HFFc6 (cell line): ENCODE results near the gene PDK4. TPM values are rescaled to one million over a fixed set of nuclear protein-coding genes. Genes with fewer than 3 reads are reported as not detected.
A peak's percentile ranks its signal among the peaks of the same experiment; 100 is the strongest.
"Not testable (repeated sequence)": the region's sequence is repeated elsewhere in the genome, so short reads cannot be mapped to it uniquely, and the experiment has no call there.

Experiments used
- DNase-seq: peaks from one replicate; pipeline ENCODE4 v3.0.0-alpha.2; 2018
- H3K27ac Mint-ChIP-seq: 2 replicates; pipeline ENCODE4 v1.8.0; 2020; ENCODE audit warnings: mild to moderate bottlenecking, mixed read lengths
- H3K27me3 Mint-ChIP-seq: 2 replicates; pipeline ENCODE4 v1.8.0; 2021; ENCODE audit warnings: mild to moderate bottlenecking, moderate library complexity, mixed read lengths; ENCODE audit not compliant: insufficient read depth
- H3K36me3 Mint-ChIP-seq: 2 replicates; pipeline ENCODE4 v1.8.0; 2021; ENCODE audit warnings: low read depth, mixed read lengths
- H3K4me1 Mint-ChIP-seq: 2 replicates; pipeline ENCODE4 v1.8.0; 2020; ENCODE audit warnings: low read depth, mixed read lengths
- H3K4me3 Mint-ChIP-seq: 2 replicates; pipeline ENCODE4 v1.8.0; 2020; ENCODE audit warnings: mild to moderate bottlenecking, moderate library complexity, mixed read lengths
- H3K9me3 Mint-ChIP-seq: 2 replicates; pipeline ENCODE4 v1.8.0; 2020; ENCODE audit warnings: mild to moderate bottlenecking, mixed read lengths
- total RNA-seq, 6 experiments: library from RNA; stranded (reverse); fragmentation: NEBNext Ultra II Directional; extraction: Animal tissue kit (Norgen Biotek cat#: 25700); gene quantifications; 2 replicates in 1 of 6; 3 replicates in 5 of 6; pipeline ENCODE4 v1.2.3, GENCODE V29; 2021
- TF ChIP-seq, protein P1 (sequence below): fragments of 200-600 bp; sonication (generic); IDR thresholded peaks from 2 replicates; pipeline ENCODE4 v1.5.0; 2021; ENCODE audit warnings: antibody characterized with exemption, mild to moderate bottlenecking

PDK4 gene
- total RNA-seq, 6 experiments from 2014 or later: not detected

DNA sequence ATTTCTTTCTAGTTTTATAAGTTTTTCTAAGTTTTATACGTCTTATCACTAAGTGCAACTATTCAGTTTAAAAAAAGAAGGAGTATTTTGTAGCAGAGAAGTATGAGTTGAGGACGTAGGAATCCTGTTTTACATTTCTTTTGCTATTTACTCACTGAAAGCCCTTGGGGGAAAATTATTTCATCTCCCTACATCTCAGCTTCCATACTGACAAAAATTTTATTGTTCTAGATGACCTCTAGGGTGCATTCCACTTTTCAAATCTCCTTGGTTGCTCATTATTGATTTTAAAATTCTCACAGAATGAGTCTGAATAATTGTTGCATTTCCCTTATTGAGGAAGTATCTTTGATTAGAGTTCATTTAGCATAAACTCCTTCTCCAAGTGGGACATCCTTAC, 14.9 kb upstream of the PDK4 start:
- H3K4me3 Mint-ChIP-seq: no peak overlapping the region
- H3K36me3 Mint-ChIP-seq: no peaks in the 10 kb centered on the region
- DNase-seq: no peak
- H3K27me3 Mint-ChIP-seq: no peaks in the 10 kb centered on the region; the same call in none of the 2 replicates
- peaks cover 26% of the 10 kb centered on the region for H3K4me1 Mint-ChIP-seq
- H3K27ac Mint-ChIP-seq: no peak overlapping the region
- H3K9me3 Mint-ChIP-seq: peaks cover 14% of the 10 kb centered on the region
- TF ChIP-seq, protein P1, sequence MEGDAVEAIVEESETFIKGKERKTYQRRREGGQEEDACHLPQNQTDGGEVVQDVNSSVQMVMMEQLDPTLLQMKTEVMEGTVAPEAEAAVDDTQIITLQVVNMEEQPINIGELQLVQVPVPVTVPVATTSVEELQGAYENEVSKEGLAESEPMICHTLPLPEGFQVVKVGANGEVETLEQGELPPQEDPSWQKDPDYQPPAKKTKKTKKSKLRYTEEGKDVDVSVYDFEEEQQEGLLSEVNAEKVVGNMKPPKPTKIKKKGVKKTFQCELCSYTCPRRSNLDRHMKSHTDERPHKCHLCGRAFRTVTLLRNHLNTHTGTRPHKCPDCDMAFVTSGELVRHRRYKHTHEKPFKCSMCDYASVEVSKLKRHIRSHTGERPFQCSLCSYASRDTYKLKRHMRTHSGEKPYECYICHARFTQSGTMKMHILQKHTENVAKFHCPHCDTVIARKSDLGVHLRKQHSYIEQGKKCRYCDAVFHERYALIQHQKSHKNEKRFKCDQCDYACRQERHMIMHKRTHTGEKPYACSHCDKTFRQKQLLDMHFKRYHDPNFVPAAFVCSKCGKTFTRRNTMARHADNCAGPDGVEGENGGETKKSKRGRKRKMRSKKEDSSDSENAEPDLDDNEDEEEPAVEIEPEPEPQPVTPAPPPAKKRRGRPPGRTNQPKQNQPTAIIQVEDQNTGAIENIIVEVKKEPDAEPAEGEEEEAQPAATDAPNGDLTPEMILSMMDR: no peak

DNA sequence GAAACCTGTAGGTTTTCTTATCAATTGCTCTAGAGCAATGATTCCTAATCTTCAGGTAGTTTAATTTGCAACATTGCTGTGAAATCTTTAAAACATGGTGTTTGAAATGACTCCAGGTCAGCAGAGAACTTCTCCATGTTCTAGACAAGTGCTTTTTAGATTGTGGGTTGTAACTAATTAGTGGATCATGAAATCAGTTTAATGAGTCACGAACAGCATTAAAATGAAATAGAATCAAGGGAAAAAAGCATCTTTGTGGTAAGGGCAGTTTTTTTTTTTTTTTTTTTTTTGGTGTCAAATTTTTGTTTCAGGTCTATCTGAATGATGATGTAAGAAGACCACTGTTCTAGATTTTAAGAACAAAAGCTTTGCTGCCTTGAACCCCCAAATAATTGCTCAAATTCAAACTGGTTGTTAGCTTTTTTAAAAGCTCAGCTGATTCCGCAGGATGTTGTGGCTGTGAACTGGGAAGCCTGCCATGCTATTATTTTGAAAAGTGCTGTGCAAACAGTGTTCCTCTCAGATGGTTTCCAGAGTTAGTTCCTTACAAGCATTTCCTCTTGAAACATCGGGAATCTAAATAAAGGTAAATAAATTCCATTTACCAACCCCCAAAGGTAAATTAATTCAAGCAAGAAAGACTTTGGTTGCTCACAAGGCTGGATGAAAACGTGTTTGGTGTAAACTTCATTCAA, 13.1 kb upstream of the PDK4 start:
- peak; percentile 29 for DNase-seq
- Mint-ChIP-seq H3K27me3 (no peaks in the 10 kb centered on the region; the same call in 1 of the 2 replicates), H3K9me3 (peaks cover 17% of the 10 kb centered on the region), H3K4me1 (peaks cover 26% of the 10 kb centered on the region), H3K4me3 (peak overlapping the region; percentile 77), H3K36me3 (no peaks in the 10 kb centered on the region), H3K27ac (peak overlapping the region; percentile 71; the same call in 1 of the 2 replicates)
- TF ChIP-seq, protein P1: no peak

DNA sequence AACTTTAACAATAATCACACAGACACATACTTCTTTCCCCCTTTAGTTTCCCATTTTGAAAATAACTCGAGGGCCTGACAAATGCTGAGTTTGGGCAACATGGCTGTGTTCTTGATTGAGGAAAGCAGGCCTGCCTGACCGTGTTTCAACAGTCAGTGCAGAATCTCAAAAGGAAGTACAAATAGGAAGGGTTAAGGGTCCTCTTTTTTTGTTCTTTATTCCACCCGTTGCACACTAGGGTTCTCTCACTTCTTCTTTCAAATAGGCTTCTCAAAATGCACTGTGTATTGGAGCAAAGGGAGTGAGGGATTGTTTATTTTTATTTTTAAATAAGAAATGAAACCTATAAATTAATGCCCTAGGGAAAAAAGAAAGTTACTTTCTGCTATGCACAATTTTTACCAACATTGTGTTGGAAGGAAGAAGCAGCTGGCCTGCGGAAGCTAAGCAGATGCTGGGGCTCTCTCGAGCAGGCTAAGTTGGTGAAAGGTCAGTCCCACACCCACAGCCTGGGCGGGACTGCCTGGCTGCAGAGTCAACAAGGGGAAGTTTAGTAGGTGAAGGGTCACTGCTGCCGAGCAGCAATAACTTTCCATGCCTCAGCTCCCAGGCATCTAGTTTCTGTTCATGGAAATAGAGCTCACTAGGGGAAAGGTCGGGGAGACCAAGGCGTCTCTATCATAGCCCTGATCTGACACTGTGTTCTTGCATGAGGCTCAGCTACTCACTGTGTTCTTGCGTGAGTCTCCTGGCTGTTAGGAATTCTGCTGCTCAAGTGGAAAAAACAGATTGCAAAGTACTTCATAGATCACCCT, 12.2 kb upstream of the PDK4 start:
- TF ChIP-seq, protein P1: no peak
- peak; percentile 89 for DNase-seq
- H3K27ac Mint-ChIP-seq: peak overlapping the region; percentile 71
- no peaks in the 10 kb centered on the region for H3K36me3 Mint-ChIP-seq
- H3K27me3 Mint-ChIP-seq: no peaks in the 10 kb centered on the region; the same call in 1 of the 2 replicates
- peak overlapping the region; percentile 77 for H3K4me3 Mint-ChIP-seq
- peaks cover 12% of the 10 kb centered on the region for H3K9me3 Mint-ChIP-seq
- peaks cover 26% of the 10 kb centered on the region for H3K4me1 Mint-ChIP-seq

DNA sequence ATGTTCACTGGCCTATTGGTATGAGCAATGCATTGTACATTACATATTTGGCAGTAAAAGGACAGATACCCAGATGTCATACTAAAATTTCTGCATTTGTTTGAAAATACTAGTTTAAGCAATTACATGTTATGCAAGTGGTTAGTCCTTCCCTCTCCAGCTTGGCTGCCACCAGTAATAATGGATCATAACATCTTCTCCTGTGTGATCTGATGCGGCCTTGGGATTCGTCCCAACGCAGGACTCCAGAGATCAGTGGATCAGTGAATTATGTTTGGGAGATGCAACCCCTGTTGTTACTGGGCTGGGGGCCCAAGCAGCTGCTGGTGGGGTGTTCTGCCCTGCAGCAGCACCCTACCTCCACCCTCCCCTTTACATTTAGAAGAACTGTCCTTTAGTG, 11.2 kb upstream of the PDK4 start:
- Mint-ChIP-seq H3K27me3 (no peaks in the 10 kb centered on the region; the same call in 1 of the 2 replicates), H3K27ac (no peak overlapping the region), H3K4me1 (peaks cover 26% of the 10 kb centered on the region), H3K4me3 (no peak overlapping the region), H3K9me3 (peaks cover 12% of the 10 kb centered on the region), H3K36me3 (no peaks in the 10 kb centered on the region)
- no peak for DNase-seq
- TF ChIP-seq, protein P1: no peak

DNA sequence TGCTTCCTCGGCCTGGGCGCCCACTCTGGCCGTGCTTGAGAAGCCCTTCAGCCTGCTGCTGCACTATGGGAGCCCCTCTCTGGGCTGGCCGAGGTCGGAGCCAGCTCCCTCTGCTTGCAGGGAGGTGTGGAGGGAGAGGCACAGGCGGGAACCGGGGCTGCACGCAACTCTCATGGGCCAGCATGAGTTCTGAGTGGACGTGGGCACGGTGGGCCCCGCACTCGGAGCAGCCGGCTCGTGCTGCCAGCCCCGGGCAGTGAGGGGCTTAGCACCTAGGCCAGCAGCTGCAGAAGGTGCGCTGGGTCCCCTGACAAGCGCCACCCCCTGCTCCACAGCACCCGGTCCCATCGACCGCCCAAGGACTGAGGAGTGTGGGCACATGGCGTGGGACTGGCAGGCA, 9.0 kb upstream of the PDK4 start:
- no peaks in the 10 kb centered on the region; the same call in none of the 2 replicates for H3K27me3 Mint-ChIP-seq
- H3K4me1 Mint-ChIP-seq: peaks cover 26% of the 10 kb centered on the region
- TF ChIP-seq, protein P1: no peak
- H3K27ac Mint-ChIP-seq: no peak overlapping the region
- no peaks in the 10 kb centered on the region for H3K36me3 Mint-ChIP-seq
- DNase-seq: no peak
- H3K4me3 Mint-ChIP-seq: no peak overlapping the region
- H3K9me3 Mint-ChIP-seq: peaks cover 8% of the 10 kb centered on the region

DNA sequence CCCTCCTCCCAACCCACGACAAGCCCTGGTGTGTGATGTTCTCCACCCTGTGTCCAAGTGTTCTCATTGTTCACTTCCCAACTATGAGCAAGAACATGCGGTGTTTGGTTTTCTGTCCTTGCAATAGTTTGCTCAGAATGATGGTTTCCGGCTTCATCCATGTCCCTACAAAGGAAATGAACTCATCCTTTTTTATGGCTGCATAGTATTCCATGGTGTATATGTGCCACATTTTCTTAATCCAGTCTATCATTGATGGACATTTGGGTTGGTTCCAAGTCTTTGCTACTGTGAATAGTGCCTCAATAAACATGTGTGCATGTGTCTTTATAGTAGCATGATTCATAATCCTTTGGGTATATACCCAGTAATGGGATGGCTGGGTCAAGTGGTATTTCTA, 8.5 kb upstream of the PDK4 start:
- H3K4me3 Mint-ChIP-seq, H3K27ac Mint-ChIP-seq, H3K36me3 Mint-ChIP-seq, H3K9me3 Mint-ChIP-seq, DNase-seq, H3K27me3 Mint-ChIP-seq: not testable (repeated sequence)
- peaks cover 23% of the 10 kb centered on the region for H3K4me1 Mint-ChIP-seq

DNA sequence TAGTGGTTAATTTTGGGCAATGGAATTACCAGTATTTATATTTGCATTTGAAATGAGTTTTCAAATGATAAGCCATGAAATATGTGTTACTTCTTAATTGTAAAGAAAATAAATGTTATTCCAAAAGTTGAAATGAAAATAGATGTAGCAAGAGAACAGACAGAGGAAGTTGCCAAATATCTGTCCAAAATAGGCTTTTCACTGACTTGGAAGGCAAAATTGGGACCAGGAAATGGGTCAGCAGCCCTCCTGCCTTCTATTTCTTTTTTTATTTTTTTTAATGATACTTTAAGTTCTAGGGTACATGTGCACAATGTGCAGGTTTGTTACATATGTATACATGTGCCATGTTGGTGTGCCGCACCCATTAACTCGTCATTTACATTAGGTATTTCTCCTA, 8.1 kb upstream of the PDK4 start:
- peaks cover 19% of the 10 kb centered on the region for H3K4me1 Mint-ChIP-seq
- DNase-seq, H3K4me3 Mint-ChIP-seq, H3K27ac Mint-ChIP-seq, H3K36me3 Mint-ChIP-seq, H3K27me3 Mint-ChIP-seq, H3K9me3 Mint-ChIP-seq: not testable (repeated sequence)
